Measurements from ENCODE around the gene EIF5AL1.
"Not testable (repeated sequence)": the region's sequence is repeated elsewhere in the genome, so short reads cannot be mapped to it uniquely, and the experiment has no call there.

DNA sequence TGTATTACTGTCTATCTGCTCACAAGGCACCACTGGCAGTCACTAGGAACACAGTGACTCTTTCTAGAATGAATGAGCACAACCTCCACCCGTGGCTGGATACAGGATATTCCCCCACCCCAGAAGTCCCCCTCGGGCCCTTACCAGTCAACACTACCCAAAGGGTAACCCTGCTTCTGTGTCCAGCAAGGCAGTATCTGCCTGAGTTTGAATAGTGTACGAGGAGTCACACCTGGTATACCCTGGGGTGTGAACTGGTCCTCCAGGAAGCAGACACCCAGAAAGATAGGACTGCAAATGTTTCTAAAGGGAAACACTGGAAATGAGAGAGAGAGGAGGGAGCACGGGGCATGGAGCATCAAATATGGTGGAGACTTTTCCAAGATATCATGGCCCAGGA lies 8.5 kb upstream of the EIF5AL1 start:
- TF ChIP-seq, protein P1, sequence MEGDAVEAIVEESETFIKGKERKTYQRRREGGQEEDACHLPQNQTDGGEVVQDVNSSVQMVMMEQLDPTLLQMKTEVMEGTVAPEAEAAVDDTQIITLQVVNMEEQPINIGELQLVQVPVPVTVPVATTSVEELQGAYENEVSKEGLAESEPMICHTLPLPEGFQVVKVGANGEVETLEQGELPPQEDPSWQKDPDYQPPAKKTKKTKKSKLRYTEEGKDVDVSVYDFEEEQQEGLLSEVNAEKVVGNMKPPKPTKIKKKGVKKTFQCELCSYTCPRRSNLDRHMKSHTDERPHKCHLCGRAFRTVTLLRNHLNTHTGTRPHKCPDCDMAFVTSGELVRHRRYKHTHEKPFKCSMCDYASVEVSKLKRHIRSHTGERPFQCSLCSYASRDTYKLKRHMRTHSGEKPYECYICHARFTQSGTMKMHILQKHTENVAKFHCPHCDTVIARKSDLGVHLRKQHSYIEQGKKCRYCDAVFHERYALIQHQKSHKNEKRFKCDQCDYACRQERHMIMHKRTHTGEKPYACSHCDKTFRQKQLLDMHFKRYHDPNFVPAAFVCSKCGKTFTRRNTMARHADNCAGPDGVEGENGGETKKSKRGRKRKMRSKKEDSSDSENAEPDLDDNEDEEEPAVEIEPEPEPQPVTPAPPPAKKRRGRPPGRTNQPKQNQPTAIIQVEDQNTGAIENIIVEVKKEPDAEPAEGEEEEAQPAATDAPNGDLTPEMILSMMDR (IDR thresholded peaks at IDR 0.05; ENCODE audit: borderline replicate concordance, extremely low read depth, low read length, poor library complexity, severe bottlenecking): not testable (repeated sequence)
- not testable (repeated sequence) for TF ChIP-seq EZH2 (IDR thresholded peaks at IDR 0.05; ENCODE audit: borderline replicate concordance, low read depth, low read length, severe bottlenecking)

Measured in DND-41 (cell line).